Measurements from ENCODE around the gene POGLUT3. TPM values are rescaled to one million over a fixed set of nuclear protein-coding genes. Genes with fewer than 3 reads are reported as not detected.

The POGLUT3 gene
- polyA plus RNA-seq, 1 donor from 2014 or later: 0.31 TPM

- no peaks in the 10 kb centered on the region for H4K20me1 ChIP-seq (ENCODE audit: insufficient read depth)
- H2AFZ ChIP-seq (ENCODE audit: low read depth, low read length): no peak overlapping the region
- H3K27ac ChIP-seq (ENCODE audit: low read length): no peak overlapping the region
Observed at GRCh38 chr11:108497317-108498045, 703 bp downstream of the POGLUT3 start.

GRCh38 chr11:108496643-108497256 lies 1.4 kb downstream of the POGLUT3 start:
- H3K27ac ChIP-seq (ENCODE audit: low read length): no peak overlapping the region
- H3K9me3 ChIP-seq (ENCODE audit: low read length): no peaks in the 10 kb centered on the region
- H2AFZ ChIP-seq (ENCODE audit: low read depth, low read length): no peak overlapping the region

More at GRCh38 chr11:108497317-108498045, 703 bp downstream of the POGLUT3 start:
- peak; percentile 10 for TF ChIP-seq POLR2AphosphoS5 (IDR thresholded peaks at IDR 0.05)
- TF ChIP-seq MXI1 (conservative IDR thresholded peaks at IDR 0.05; ENCODE audit: poor library complexity, severe bottlenecking): no peak
- peak overlapping the region; percentile 67 for H3K4me3 ChIP-seq (ENCODE audit: low read length)
- H3K79me2 ChIP-seq (replicated peaks; ENCODE audit: insufficient read depth, low read length): no peaks in the 10 kb centered on the region
- H3K36me3 ChIP-seq (ENCODE audit: insufficient read depth, low read length): no peaks in the 10 kb centered on the region
- peaks cover 19% of the 10 kb centered on the region for H3K27me3 ChIP-seq (ENCODE audit: insufficient read depth, low read depth, low read length)
- no peak overlapping the region for H3K4me2 ChIP-seq (ENCODE audit: low read length)
- no peaks in the 10 kb centered on the region for H3K9me3 ChIP-seq (ENCODE audit: low read length)
- H3F3A ChIP-seq (ENCODE audit: insufficient read depth, low read length, poor library complexity, severe bottlenecking): no peaks in the 10 kb centered on the region
- H3K9ac ChIP-seq (ENCODE audit: low read length): peak overlapping the region; percentile 28
- H3K9me2 ChIP-seq (ENCODE audit: insufficient read depth, low read length): no peaks in the 10 kb centered on the region

More at GRCh38 chr11:108496643-108497256, 1.4 kb downstream of the POGLUT3 start:
- Histone ChIP-seq H3K79me2 (replicated peaks; ENCODE audit: insufficient read depth, low read length) (no peaks in the 10 kb centered on the region), H3K4me3 (ENCODE audit: low read length) (no peak overlapping the region), H3K4me2 (ENCODE audit: low read length) (no peak overlapping the region), H4K20me1 (ENCODE audit: insufficient read depth) (no peaks in the 10 kb centered on the region), H3K9ac (ENCODE audit: low read length) (no peak overlapping the region), H3K9me2 (ENCODE audit: insufficient read depth, low read length) (no peaks in the 10 kb centered on the region), H3K27me3 (ENCODE audit: insufficient read depth, low read depth, low read length) (peaks cover 19% of the 10 kb centered on the region), H3K36me3 (ENCODE audit: insufficient read depth, low read length) (no peaks in the 10 kb centered on the region), H3F3A (ENCODE audit: insufficient read depth, low read length, poor library complexity, severe bottlenecking) (no peaks in the 10 kb centered on the region)
- TF ChIP-seq CTCF (IDR thresholded peaks at IDR 0.05; ENCODE audit: poor library complexity, severe bottlenecking): no peak
- no peak for TF ChIP-seq POLR2AphosphoS5 (IDR thresholded peaks at IDR 0.05)
- no peak for TF ChIP-seq MXI1 (conservative IDR thresholded peaks at IDR 0.05; ENCODE audit: poor library complexity, severe bottlenecking)
- no peak for TF ChIP-seq REST (IDR thresholded peaks at IDR 0.05; ENCODE audit: borderline replicate concordance)
- TF ChIP-seq EZH2 (IDR thresholded peaks at IDR 0.05; ENCODE audit: borderline replicate concordance, insufficient read depth, low read length, poor library complexity, severe bottlenecking): no peak
- no peak for TF ChIP-seq SMC3 (conservative IDR thresholded peaks at IDR 0.05; ENCODE audit: poor library complexity)
- no peak for TF ChIP-seq TAF1 (IDR thresholded peaks at IDR 0.05; ENCODE audit: low read depth)
- TF ChIP-seq EP300 (conservative IDR thresholded peaks at IDR 0.05; ENCODE audit: poor library complexity, severe bottlenecking): no peak
- no peak for TF ChIP-seq RAD21 (conservative IDR thresholded peaks at IDR 0.05)

Data from neural cell (in vitro differentiated cells).